ENCODE measurements around the gene CNKSR3.
"Not testable (repeated sequence)": the region's sequence is repeated elsewhere in the genome, so short reads cannot be mapped to it uniquely, and the experiment has no call there.

Gene CNKSR3

GRCh38 chr6:154528310-154528915, 17.9 kb upstream of the CNKSR3 start:
- DNase-seq (ENCODE audit: low read depth): no peak

GRCh38 chr6:154526996-154527395, 16.5 kb upstream of the CNKSR3 start:
- no peak for DNase-seq (ENCODE audit: low read depth)

GRCh38 chr6:154522576-154522975, 12.1 kb upstream of the CNKSR3 start:
- DNase-seq (ENCODE audit: low read depth): no peak

- no peak for DNase-seq (ENCODE audit: low read depth)
Observed at GRCh38 chr6:154521412-154521811, 10.9 kb upstream of the CNKSR3 start.

- DNase-seq (ENCODE audit: low read depth): no peak
Observed at GRCh38 chr6:154520280-154520679, 9.8 kb upstream of the CNKSR3 start.

- no peak for DNase-seq (ENCODE audit: low read depth)
Observed at GRCh38 chr6:154518396-154518795, 7.9 kb upstream of the CNKSR3 start.

- no peak for DNase-seq (ENCODE audit: low read depth)
Observed at GRCh38 chr6:154516276-154516675, 5.8 kb upstream of the CNKSR3 start.

- DNase-seq (ENCODE audit: low read depth): peak; percentile 15
Observed at GRCh38 chr6:154515826-154516225, 5.3 kb upstream of the CNKSR3 start.

GRCh38 chr6:154515076-154515475, 4.6 kb upstream of the CNKSR3 start:
- not testable (repeated sequence) for DNase-seq (ENCODE audit: low read depth)

GRCh38 chr6:154514481-154514880, 4.0 kb upstream of the CNKSR3 start:
- no peak for DNase-seq (ENCODE audit: low read depth)

- DNase-seq (ENCODE audit: low read depth): no peak
Observed at GRCh38 chr6:154513601-154514320, 3.3 kb upstream of the CNKSR3 start.

GRCh38 chr6:154512201-154512600, 1.7 kb upstream of the CNKSR3 start:
- no peak for DNase-seq (ENCODE audit: low read depth)

- no peak for DNase-seq (ENCODE audit: low read depth)
Observed at GRCh38 chr6:154511791-154512190, 1.3 kb upstream of the CNKSR3 start.

GRCh38 chr6:154509421-154510143, 903 bp downstream of the CNKSR3 start:
- DNase-seq (ENCODE audit: low read depth): peak; percentile 39

GRCh38 chr6:154508573-154509375, 1.7 kb downstream of the CNKSR3 start:
- no peak for DNase-seq (ENCODE audit: low read depth)

GRCh38 chr6:154506991-154507898, 3.2 kb downstream of the CNKSR3 start:
- no peak for DNase-seq (ENCODE audit: low read depth)

GRCh38 chr6:154506582-154506981, 3.9 kb downstream of the CNKSR3 start:
- no peak for DNase-seq (ENCODE audit: low read depth)

- DNase-seq (ENCODE audit: low read depth): no peak
Observed at GRCh38 chr6:154506108-154506507, 4.4 kb downstream of the CNKSR3 start.

GRCh38 chr6:154504865-154505449, 5.5 kb downstream of the CNKSR3 start:
- no peak for DNase-seq (ENCODE audit: low read depth)

- DNase-seq (ENCODE audit: low read depth): no peak
Observed at GRCh38 chr6:154504102-154504501, 6.4 kb downstream of the CNKSR3 start.

- DNase-seq (ENCODE audit: low read depth): peak; percentile 51
Observed at GRCh38 chr6:154503658-154504057, 6.8 kb downstream of the CNKSR3 start.
